HG03095 (cell line): Measurements from ENCODE around the gene CLEC10A.
"Not testable (repeated sequence)": the region's sequence is repeated elsewhere in the genome, so short reads cannot be mapped to it uniquely, and the experiment has no call there.

Experiments
- ATAC-seq: cut with Tn5 transposase; IDR thresholded peaks from one replicate; pipeline ENCODE4 v1.9.1; 2021; ENCODE audit warnings: moderate library complexity; ENCODE audit not compliant: unreplicated experiment

The CLEC10A gene

DNA sequence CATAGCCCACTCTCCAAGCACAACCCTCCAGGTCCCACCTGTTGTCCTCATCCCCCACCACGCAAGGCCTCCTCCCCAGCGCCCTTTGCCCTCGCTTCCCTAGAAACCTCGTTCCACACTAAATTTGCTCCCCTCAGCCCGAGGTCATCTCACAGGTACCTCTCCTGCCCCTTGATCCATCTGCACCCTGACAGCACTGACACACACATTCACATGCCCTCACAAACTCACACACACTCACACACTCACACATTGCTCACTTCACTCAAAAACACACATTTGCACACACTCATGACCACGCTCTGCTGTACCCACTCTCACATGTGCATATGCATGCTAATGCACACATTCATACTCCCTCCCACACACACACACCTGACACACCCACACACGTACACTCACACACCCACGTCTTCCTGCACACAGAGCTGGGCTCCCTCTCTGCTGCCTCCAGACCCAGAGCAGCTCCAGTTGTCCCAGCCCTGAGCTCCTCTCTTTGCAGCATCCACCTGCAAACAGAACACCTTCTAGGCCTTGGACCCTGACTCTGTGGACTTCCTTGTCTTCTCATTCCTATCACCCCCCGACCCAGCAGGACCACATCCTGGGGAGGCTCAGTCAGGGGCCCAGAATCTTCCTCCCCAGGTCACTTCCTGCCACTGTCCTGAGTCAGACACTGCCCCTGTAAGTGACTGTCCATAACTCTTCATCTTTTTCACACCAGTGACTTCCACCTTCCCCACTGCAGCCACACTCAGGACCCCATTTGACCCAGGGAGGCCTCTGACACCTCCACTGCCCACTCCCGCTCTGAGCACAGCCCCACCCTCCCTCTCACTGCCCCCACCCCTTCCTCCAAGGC is 29.6 kb upstream of the CLEC10A start:
- no peak for ATAC-seq

GRCh38 chr17:7108981-7109380 is 28.9 kb upstream of the CLEC10A start:
- no peak for ATAC-seq

DNA sequence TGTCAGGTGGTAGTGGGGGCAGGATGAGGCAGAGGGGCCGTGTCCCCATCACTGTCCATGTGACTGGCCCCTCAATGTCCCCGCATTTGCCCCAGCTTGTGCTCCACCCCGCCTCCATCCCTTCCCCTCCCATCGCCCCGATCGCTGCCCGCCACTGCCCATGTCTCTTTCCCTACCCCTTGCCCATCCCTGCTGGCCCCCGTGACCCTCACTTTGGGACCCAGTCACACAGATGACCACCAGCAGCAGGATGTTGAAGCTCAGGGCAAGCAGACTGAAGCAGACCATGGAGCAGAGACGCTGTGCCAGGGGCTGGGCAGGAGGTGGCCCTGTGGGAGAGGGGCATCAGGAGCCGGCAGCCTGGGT is 28.5 kb upstream of the CLEC10A start:
- no peak for ATAC-seq

- no peak for ATAC-seq
Observed at GRCh38 chr17:7107795-7108559, 27.9 kb upstream of the CLEC10A start.

- ATAC-seq: no peak
Observed at GRCh38 chr17:7107012-7107754, 27.1 kb upstream of the CLEC10A start.

GRCh38 chr17:7102421-7102820 is 22.4 kb upstream of the CLEC10A start:
- ATAC-seq: no peak

GRCh38 chr17:7101531-7101930 is 21.5 kb upstream of the CLEC10A start:
- ATAC-seq: no peak

DNA sequence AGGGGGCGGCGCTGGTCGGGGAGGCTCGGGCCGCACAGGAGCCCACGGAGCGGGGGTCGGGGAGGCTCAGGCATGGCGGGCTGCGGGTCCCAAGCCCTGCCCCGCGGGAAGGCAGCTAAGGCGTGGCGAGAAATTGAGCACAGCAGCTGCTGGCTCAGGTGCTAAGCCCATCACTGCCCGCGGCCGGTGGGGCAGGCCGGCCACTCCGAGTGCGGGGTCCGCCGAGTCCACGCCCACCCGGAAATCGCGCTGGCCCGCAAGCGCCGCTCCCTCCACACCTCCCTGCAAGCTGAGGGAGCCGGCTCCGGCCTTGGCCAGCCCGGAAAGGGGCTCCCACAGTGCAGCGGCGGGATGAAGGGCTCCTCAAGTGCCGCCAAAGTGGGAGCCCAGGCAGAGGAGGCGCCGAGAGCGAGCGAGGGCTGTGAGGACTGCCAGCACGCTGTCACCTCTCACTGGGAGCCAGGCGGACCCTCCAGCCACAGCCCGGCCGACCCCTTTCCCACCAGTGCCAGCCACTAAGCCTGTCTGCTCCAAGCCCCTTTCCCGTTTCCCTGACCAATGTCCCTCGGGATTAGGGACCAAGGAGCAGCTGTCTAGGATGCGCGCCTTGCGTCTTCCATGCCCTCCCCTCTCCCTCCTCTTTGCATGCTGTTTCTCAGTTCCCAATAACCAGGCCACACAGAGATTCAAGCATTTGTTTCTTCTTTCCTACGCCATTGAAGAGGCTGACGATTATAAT is 20.8 kb upstream of the CLEC10A start:
- ATAC-seq: not testable (repeated sequence)

- no peak for ATAC-seq
Observed at GRCh38 chr17:7098802-7099459, 18.9 kb upstream of the CLEC10A start.

GRCh38 chr17:7097940-7098339 is 17.9 kb upstream of the CLEC10A start:
- no peak for ATAC-seq

DNA sequence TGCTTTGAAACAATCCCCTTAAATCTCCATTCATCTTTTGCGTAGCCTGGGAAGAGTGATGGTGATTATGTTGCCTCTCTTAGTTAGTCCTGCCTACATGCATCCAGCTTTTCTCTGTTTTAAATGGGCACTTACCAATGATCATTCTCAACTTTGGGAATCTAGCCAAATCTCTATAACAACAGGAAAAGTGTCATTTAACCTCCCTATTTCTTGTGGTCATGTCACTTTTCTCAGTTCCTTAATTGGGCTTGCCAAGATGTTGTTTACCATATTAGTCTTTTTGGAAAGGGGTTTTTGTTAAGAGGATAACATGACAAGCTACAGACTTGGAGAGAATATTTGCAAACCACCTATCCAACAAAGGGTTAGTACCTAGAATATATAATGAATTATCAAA is 15.6 kb upstream of the CLEC10A start:
- ATAC-seq: no peak

GRCh38 chr17:7094652-7095019 is 14.6 kb upstream of the CLEC10A start:
- no peak for ATAC-seq

- not testable (repeated sequence) for ATAC-seq
Observed at GRCh38 chr17:7091311-7092005, 11.4 kb upstream of the CLEC10A start.

DNA sequence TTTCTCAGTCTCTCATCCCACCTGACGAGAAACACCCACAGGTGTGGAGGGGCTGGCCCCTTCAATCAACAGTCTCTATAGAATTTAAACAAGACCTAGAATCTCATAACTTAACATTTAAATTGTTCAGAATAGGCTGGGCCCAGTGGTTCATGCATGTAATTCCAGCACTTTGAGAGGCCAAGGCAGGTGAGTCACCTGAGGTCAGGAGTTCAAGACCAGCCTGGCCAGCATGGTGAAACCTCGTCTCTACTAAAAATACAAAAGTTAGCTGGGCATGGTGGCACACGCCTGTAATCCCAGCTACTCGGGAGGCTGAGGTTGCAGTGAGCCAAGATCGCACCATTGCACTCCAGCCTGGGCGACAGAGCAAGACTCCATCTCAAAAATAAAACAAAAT is 9.5 kb upstream of the CLEC10A start:
- not testable (repeated sequence) for ATAC-seq

- ATAC-seq: not testable (repeated sequence)
Observed at GRCh38 chr17:7088442-7088841, 8.4 kb upstream of the CLEC10A start.

DNA sequence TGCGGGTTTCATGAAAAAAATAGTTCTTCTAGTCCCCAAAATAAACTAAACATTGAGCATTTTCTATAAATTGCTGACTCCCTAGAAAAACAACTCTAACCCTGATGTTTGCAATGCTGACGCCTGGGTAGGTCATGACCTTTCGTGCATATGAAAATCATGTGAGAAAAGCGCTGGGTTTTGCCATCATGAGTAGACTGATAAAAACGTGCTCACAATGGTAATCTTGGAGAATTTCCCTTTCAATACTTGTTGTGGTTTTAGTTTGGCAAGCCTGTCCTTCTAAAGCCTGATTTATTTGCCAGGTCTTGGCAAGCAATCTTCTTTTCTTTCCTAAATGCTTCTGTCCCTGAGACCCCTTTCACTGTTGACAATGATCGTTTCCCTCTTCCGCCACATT is 4.0 kb upstream of the CLEC10A start:
- no peak for ATAC-seq

- no peak for ATAC-seq
Observed at GRCh38 chr17:7083592-7083991, 3.5 kb upstream of the CLEC10A start.

DNA sequence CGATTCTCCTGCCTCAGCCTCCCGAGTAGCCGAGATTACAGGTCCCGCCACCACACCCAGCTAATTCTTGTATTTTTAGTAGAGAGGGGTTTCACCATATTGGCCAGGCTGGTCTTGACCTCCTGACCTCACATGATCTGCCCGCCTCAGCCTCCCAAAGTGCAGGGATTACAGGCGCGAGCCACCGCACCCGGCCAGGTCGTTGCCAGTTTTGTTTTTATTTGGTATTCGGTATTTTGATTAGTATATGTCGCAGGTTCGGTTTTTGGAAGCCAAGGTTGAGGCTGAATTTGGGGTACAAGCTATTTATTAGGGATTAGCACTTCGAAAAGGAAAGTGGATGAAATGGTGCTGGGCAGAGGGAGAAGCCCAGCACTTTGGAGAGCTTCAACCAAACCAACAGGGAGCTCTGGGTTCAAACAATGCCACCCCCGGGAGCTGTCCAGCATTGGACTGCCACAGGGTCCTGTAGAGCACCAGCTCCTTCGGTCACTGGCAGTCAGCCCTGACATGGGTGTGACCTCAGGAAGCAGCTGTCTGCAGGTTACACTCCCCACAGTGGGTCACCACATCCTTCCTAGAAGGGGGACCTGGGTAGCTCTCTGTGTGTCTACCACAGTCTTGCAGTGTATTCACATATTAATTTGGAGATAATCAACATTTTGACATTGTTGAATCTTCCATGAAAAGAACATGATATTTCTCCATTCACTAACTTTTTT is 1.5 kb upstream of the CLEC10A start:
- ATAC-seq: no peak

- ATAC-seq: no peak
Observed at GRCh38 chr17:7080456-7081041, 498 bp upstream of the CLEC10A start.
